T-helper 22 cell (primary cell): ENCODE data around the gene SAPCD2.
"Not testable (repeated sequence)": the region's sequence is repeated elsewhere in the genome, so short reads cannot be mapped to it uniquely, and the experiment has no call there.

Source experiments
- DNase-seq: peaks from one replicate; pipeline ENCODE4 v3.0.0-alpha.2; 2020; ENCODE audit warnings: low read depth

The SAPCD2 gene

GRCh38 chr9:137064880-137065164 lies 5.5 kb downstream of the SAPCD2 start:
- DNase-seq, result no peak

- DNase-seq, result no peak
These were observed 6.1 kb downstream of the SAPCD2 start for GRCh38 chr9:137064027-137064879.

GRCh38 chr9:137063311-137064026 lies 6.9 kb downstream of the SAPCD2 start:
- no peak for DNase-seq

- not testable (repeated sequence) for DNase-seq
These were observed 7.6 kb downstream of the SAPCD2 start for GRCh38 chr9:137062798-137063197.

- no peak for DNase-seq
These were observed 8.0 kb downstream of the SAPCD2 start for GRCh38 chr9:137062384-137062783.

GRCh38 chr9:137058521-137059234 lies 11.7 kb downstream of the SAPCD2 start:
- DNase-seq, result no peak

GRCh38 chr9:137057545-137057944 lies 12.8 kb downstream of the SAPCD2 start:
- DNase-seq, result no peak

- DNase-seq, result no peak
These were observed 13.5 kb downstream of the SAPCD2 start for GRCh38 chr9:137056739-137057415.

- no peak for DNase-seq
These were observed 14.7 kb downstream of the SAPCD2 start for GRCh38 chr9:137055385-137056364.

GRCh38 chr9:137054932-137055384 lies 15.4 kb downstream of the SAPCD2 start:
- no peak for DNase-seq

- DNase-seq, result no peak
These were observed 16.1 kb downstream of the SAPCD2 start, which contains the start of gene ENTPD2 for GRCh38 chr9:137053944-137054931. Gene ENTPD2 (minus strand): TSS chr9:137054061. CDS start chr9:137053997, 64 bp downstream.

GRCh38 chr9:137052998-137053943 lies 17.1 kb downstream of the SAPCD2 start:
- no peak for DNase-seq

GRCh38 chr9:137052293-137052692 lies 18.1 kb downstream of the SAPCD2 start:
- no peak for DNase-seq

GRCh38 chr9:137051145-137051724 lies 19.1 kb downstream of the SAPCD2 start:
- no peak for DNase-seq

- DNase-seq, result no peak
These were observed 19.8 kb downstream of the SAPCD2 start for GRCh38 chr9:137050570-137050969.

- no peak for DNase-seq
These were observed 20.6 kb downstream of the SAPCD2 start for GRCh38 chr9:137049544-137050449.
